AG09319 (cell line): ENCODE measurements around the gene NEK8.

Source experiments
- DNase-seq: peaks from one replicate; pipeline ENCODE4 v3.0.0-alpha.2; 2010; ENCODE audit warnings: low read depth; ENCODE audit errors: extremely low read depth
- CTCF ChIP-seq: IDR thresholded peaks from 2 replicates; pipeline ENCODE4 v1.5.1; 2011; ENCODE audit warnings: low read depth, mild to moderate bottlenecking, inconsistent platforms, low read length, moderate library complexity

The NEK8 gene

GRCh38 chr17:28703552-28704218, 24.9 kb upstream of the NEK8 start:
- DNase-seq, result no peak
- TF ChIP-seq CTCF, result no peak

- DNase-seq, result no peak
- TF ChIP-seq CTCF, result no peak
Measured at GRCh38 chr17:28704219-28704858, 24.2 kb upstream of the NEK8 start.

- DNase-seq, result no peak
- no peak for TF ChIP-seq CTCF
Measured at GRCh38 chr17:28705074-28705659, 23.4 kb upstream of the NEK8 start.

- DNase-seq, result no peak
- TF ChIP-seq CTCF, result no peak
Measured at GRCh38 chr17:28705728-28706334, 22.8 kb upstream of the NEK8 start.

GRCh38 chr17:28706471-28707338, 21.9 kb upstream of the NEK8 start:
- no peak for TF ChIP-seq CTCF
- no peak for DNase-seq

- no peak for TF ChIP-seq CTCF
- no peak for DNase-seq
Measured at GRCh38 chr17:28707339-28707720, 21.3 kb upstream of the NEK8 start.
